Vagina (tissue), 2 donors: ENCODE results near the gene ERBIN. TPM values are rescaled to one million over a fixed set of nuclear protein-coding genes. Genes with fewer than 3 reads are reported as not detected.

Experiments
- DNase-seq, 2 donors: peaks; one replicate each; pipeline ENCODE4 v3.0.0-alpha.2; 2017; ENCODE audit errors: extremely low spot score in 2 of 2
- H3K27ac ChIP-seq: fragments of 200-600 bp; sonication (generic); one replicate; pipeline ENCODE4 v1.5.1; 2019
- H3K27me3 ChIP-seq: fragments of 200-600 bp; sonication (generic); one replicate; pipeline ENCODE4 v1.5.1; 2019
- H3K36me3 ChIP-seq, 2 donors: fragments of 200-600 bp; sonication (generic); one replicate each; pipeline ENCODE4 v1.5.1; 2017 to 2019
- H3K4me1 ChIP-seq: fragments of 200-600 bp; sonication (generic); one replicate; pipeline ENCODE4 v1.5.1; 2019
- H3K4me3 ChIP-seq, 2 donors: fragments of 200-600 bp; sonication (generic); 1 replicate in 1 of 2; 2 replicates in 1 of 2; pipeline ENCODE4 v1.5.1; 2016 to 2019
- H3K9me3 ChIP-seq: fragments of 200-600 bp; sonication (generic); one replicate; pipeline ENCODE4 v1.5.1; 2019
- CTCF ChIP-seq, 3 experiments: fragments of 450-650 bp in 2 of 3; fragments of 200-600 bp in 1 of 3; sonication (generic) in 1 of 3; IDR thresholded peaks; one replicate each; pipeline ENCODE4 v1.5.1; 2017 to 2019; ENCODE audit warnings: antibody characterized with exemption in 3 of 3, mild to moderate bottlenecking in 2 of 3, moderate library complexity in 2 of 3
- POLR2A ChIP-seq, 2 donors: fragments of 450-650 bp; IDR thresholded peaks; one replicate each; pipeline ENCODE4 v1.6.1; 2017; ENCODE audit warnings: antibody characterized with exemption in 2 of 2, mild to moderate bottlenecking in 2 of 2, moderate library complexity in 2 of 2
- POLR2AphosphoS5 ChIP-seq, 2 donors: sonication (generic); formaldehyde crosslinking; IDR thresholded peaks; one replicate each; pipeline ENCODE4 v1.9.0; 2017; ENCODE audit warnings: antibody characterized with exemption in 2 of 2, mild to moderate bottlenecking in 2 of 2, low read depth in 1 of 2; ENCODE audit not compliant: insufficient read depth in 1 of 2
- intact Hi-C: fragments of 100-400 bp; cut with DNase I; formaldehyde crosslinking; loops from one replicate; pipeline ENCODE4 v1.15.1; 2023
- small RNA-seq: library from RNA; depleted of rRNA; stranded (forward); fragments of <200 nt; gene quantifications from one replicate; pipeline ENCODE3, GENCODE V24; 2016
- total RNA-seq: library from RNA; depleted of rRNA; stranded (reverse); fragments of >200 nt; gene quantifications from one replicate; pipeline ENCODE4 v1.2.3, GENCODE V29; 2016

ERBIN gene
- total RNA-seq, 1 donor from 2014 or later, result 52.3 TPM

DNA sequence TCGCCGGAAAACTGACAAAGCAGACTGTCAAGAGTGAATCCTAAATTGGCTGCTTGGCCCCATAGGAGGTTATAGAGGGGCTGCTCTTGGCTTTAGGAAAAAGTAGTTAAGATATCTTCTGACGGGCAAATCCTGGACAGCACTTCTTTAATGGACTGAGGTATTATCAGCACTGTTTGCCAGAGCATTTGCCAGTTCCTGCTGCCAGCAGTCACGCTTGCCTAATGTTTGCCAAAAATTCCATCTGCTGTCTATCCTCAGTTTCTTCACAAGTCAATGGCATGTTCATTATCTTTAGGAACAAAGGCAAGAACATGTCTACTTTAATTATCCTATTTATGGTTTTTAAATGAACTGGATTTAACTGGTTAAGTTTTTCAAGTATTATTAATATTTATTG lies 191.9 kb downstream of the ERBIN start:
- H3K36me3 ChIP-seq, result no peaks in the 10 kb centered on the region
- intact Hi-C loops, result no loop called here
- H3K27me3 ChIP-seq, result no peaks in the 10 kb centered on the region
- no peak for DNase-seq
- no peaks in the 10 kb centered on the region for H3K4me1 ChIP-seq
- no peaks in the 10 kb centered on the region for H3K9me3 ChIP-seq
- H3K27ac ChIP-seq, result no peak overlapping the region
- no peak overlapping the region for H3K4me3 ChIP-seq
- no peak for TF ChIP-seq POLR2A (IDR thresholded peaks at IDR 0.05)

DNA sequence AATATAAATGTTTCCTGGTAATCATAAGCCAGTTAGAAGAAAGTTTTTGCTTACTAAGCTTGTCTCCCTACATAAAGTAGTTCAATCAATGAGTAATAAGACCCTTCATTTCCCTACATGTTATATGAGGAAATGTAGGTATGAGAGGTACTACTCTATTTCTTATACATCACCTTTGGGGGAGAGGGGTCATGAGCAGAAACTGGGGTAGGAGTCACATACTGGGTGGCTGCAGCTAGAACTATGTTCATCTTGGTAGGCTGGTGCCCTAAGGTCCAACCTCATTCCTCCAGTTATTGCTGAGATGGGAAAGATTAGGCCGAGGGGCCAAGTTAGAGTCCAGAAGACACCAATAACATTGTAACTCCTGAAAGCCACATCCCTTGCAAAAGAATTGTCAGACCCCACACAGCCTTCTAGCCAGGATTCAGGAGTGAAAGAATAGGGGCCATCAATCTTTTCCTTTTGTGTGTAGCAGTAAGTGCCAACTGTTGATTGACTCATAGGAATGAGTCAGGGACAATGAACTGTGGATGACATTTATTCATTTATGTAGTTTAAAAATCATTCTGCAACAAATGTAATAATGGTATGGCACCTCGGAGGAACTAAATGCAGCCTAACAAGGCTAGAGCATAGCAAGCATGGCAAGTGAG lies 196.1 kb downstream of the ERBIN start:
- no peak overlapping the region for H3K4me3 ChIP-seq
- H3K27me3 ChIP-seq, result no peaks in the 10 kb centered on the region
- H3K36me3 ChIP-seq, result no peaks in the 10 kb centered on the region
- H3K27ac ChIP-seq, result no peak overlapping the region
- no peak for DNase-seq
- no peaks in the 10 kb centered on the region for H3K9me3 ChIP-seq
- intact Hi-C loops, result no loop called here
- H3K4me1 ChIP-seq, result no peaks in the 10 kb centered on the region
- no peak for TF ChIP-seq POLR2AphosphoS5 (IDR thresholded peaks at IDR 0.05; ENCODE audit: insufficient read depth in 1 of 2, low read depth in 1 of 2)
- TF ChIP-seq CTCF (IDR thresholded peaks at IDR 0.05), result no peak
- no peak for TF ChIP-seq POLR2A (IDR thresholded peaks at IDR 0.05)

GRCh38 chr5:66129144-66129543 lies 202.8 kb downstream of the ERBIN start:
- Histone ChIP-seq H3K4me3 (no peak overlapping the region), H3K27ac (no peak overlapping the region), H3K27me3 (no peaks in the 10 kb centered on the region), H3K9me3 (no peaks in the 10 kb centered on the region), H3K36me3 (no peaks in the 10 kb centered on the region), H3K4me1 (no peaks in the 10 kb centered on the region)
- intact Hi-C loops, result no loop called here
- TF ChIP-seq POLR2AphosphoS5 (IDR thresholded peaks at IDR 0.05; ENCODE audit: insufficient read depth in 1 of 2, low read depth in 1 of 2), result no peak
- TF ChIP-seq CTCF (IDR thresholded peaks at IDR 0.05), result no peak
- TF ChIP-seq POLR2A (IDR thresholded peaks at IDR 0.05), result no peak
- DNase-seq, result no peak

DNA sequence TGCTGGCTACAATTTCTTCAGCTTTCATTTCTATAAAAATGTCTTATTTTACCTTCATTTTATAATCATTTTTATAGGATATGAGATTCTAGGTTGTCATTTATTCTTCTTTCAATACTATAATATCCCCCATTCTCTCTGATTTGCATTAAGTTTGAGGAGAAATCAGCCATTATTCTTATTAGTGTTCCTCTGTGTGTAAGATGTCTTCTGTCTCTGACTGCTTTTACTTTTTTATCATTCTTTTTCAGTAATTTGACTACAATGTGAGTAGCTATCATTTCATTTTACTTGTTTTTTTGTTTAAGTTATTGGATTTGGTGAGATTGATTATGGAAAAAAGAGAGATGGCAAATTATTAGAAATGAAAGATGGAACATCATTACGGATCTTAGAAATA lies 204.1 kb downstream of the ERBIN start:
- H3K9me3 ChIP-seq, result no peaks in the 10 kb centered on the region
- DNase-seq, result no peak
- no peaks in the 10 kb centered on the region for H3K27me3 ChIP-seq
- H3K36me3 ChIP-seq, result no peaks in the 10 kb centered on the region
- H3K4me3 ChIP-seq, result no peak overlapping the region
- no peak overlapping the region for H3K27ac ChIP-seq
- H3K4me1 ChIP-seq, result no peaks in the 10 kb centered on the region
- intact Hi-C loops, result no loop called here
- TF ChIP-seq POLR2AphosphoS5 (IDR thresholded peaks at IDR 0.05; ENCODE audit: insufficient read depth in 1 of 2, low read depth in 1 of 2) (no peak), POLR2A (IDR thresholded peaks at IDR 0.05) (no peak), CTCF (IDR thresholded peaks at IDR 0.05) (no peak)

Small RNA genes within 50 kb of the gene (small RNA-seq; reads per million reads assigned to genes)
- not detected for gene RF00598

Other genes with a start within 250 kb of the ERBIN start
- 6.4 TPM for gene SGTB, start 204.5 kb upstream of the ERBIN start, total RNA-seq
- gene NLN, start 204.4 kb upstream of the ERBIN start, total RNA-seq, result 6.6 TPM
- 101 TPM for gene SREK1, start 217.7 kb downstream of the ERBIN start, total RNA-seq